IMR-90 (cell line): ENCODE measurements around the gene TNFRSF4.

Source experiments
- FOS ChIP-seq: fragments of 150-350 bp; IDR thresholded peaks from 2 replicates; pipeline ENCODE4 v1.6.1; 2016; ENCODE audit warnings: low read depth, low read length
- MAFK ChIP-seq: IDR thresholded peaks from 2 replicates; pipeline ENCODE4 v1.6.1; 2012; ENCODE audit warnings: low read depth, low read length, improper control_type of control experiment
- MXI1 ChIP-seq: IDR thresholded peaks from 2 replicates; pipeline ENCODE4 v1.6.1; 2012; ENCODE audit warnings: low read depth, mild to moderate bottlenecking, low read length, moderate library complexity, borderline replicate concordance
- POLR2A ChIP-seq: IDR thresholded peaks from 2 replicates; pipeline ENCODE4 v1.6.1; 2012; ENCODE audit warnings: mild to moderate bottlenecking, low read depth, low read length
- RAD21 ChIP-seq: IDR thresholded peaks from 2 replicates; pipeline ENCODE4 v1.6.1; 2012; ENCODE audit warnings: low read length, improper control_type of control experiment
- SMC3 ChIP-seq: fragments of 150-350 bp; IDR thresholded peaks from 2 replicates; pipeline ENCODE4 v1.6.1; 2016; ENCODE audit warnings: low read depth, mild to moderate bottlenecking, antibody characterized with exemption, low read length, moderate library complexity
- TF ChIP-seq, protein P1 (sequence below): conservative IDR thresholded peaks from 2 replicates; pipeline ENCODE4 v1.5.1; 2012; ENCODE audit warnings: mild to moderate bottlenecking, low read depth, low read length, improper control_type of control experiment

- TF ChIP-seq, protein P1, sequence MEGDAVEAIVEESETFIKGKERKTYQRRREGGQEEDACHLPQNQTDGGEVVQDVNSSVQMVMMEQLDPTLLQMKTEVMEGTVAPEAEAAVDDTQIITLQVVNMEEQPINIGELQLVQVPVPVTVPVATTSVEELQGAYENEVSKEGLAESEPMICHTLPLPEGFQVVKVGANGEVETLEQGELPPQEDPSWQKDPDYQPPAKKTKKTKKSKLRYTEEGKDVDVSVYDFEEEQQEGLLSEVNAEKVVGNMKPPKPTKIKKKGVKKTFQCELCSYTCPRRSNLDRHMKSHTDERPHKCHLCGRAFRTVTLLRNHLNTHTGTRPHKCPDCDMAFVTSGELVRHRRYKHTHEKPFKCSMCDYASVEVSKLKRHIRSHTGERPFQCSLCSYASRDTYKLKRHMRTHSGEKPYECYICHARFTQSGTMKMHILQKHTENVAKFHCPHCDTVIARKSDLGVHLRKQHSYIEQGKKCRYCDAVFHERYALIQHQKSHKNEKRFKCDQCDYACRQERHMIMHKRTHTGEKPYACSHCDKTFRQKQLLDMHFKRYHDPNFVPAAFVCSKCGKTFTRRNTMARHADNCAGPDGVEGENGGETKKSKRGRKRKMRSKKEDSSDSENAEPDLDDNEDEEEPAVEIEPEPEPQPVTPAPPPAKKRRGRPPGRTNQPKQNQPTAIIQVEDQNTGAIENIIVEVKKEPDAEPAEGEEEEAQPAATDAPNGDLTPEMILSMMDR = no peak
- no peak for TF ChIP-seq MAFK
- TF ChIP-seq MXI1 = no peak
- no peak for TF ChIP-seq POLR2A
- TF ChIP-seq RAD21 = no peak
- TF ChIP-seq FOS = no peak
- TF ChIP-seq SMC3 = no peak
Measured at GRCh38 chr1:1199961-1200875, 13.7 kb downstream of the TNFRSF4 start.
